Measurements from ENCODE around the gene RALGPS2. TPM values are rescaled to one million over a fixed set of nuclear protein-coding genes. Genes with fewer than 3 reads are reported as not detected.

RALGPS2 gene
- total and polyA plus RNA-seq, 2 of the 8 experiments (the other 6 are each of a cell fraction or from before 2014, with no cell fraction given), result 6.7 to 38.0 TPM

- TF ChIP-seq KDM1A (IDR thresholded peaks at IDR 0.05; ENCODE audit: borderline replicate concordance, low read length) (no peak), MAX (IDR thresholded peaks at IDR 0.05) (no peak), RBBP5 (IDR thresholded peaks at IDR 0.05; ENCODE audit: borderline replicate concordance, low read depth, low read length) (no peak)
- Histone ChIP-seq H4K20me1 (replicated peaks in 1 of 2; ENCODE audit: control insufficient read depth in 1 of 2, insufficient read depth in 2 of 2, low read length in 2 of 2) (no peaks in the 10 kb centered on the region), H3K79me1 (ENCODE audit: low read depth, low read length) (no peaks in the 10 kb centered on the region), H2BK12ac (ENCODE audit: low read depth, low read length) (no peak overlapping the region), H2BK20ac (ENCODE audit: low read length) (no peak overlapping the region), H4K8ac (ENCODE audit: extremely low read depth, insufficient read depth, low read length) (no peak overlapping the region), H3K27me3 (replicated peaks in 1 of 4; ENCODE audit: control insufficient read depth in 3 of 4, extremely low read depth in 1 of 4, insufficient read depth in 3 of 4, low read length in 3 of 4) (no peaks in the 10 kb centered on the region), H3K18ac (ENCODE audit: extremely low read depth, low read length) (no peak overlapping the region), H3K79me2 (ENCODE audit: control insufficient read depth in 1 of 2, insufficient read depth in 2 of 2, low read length in 2 of 2) (no peaks in the 10 kb centered on the region), H3K4me3 (ENCODE audit: extremely low read depth in 1 of 4, insufficient read depth in 2 of 4, low read depth in 3 of 4, low read length in 4 of 4) (no peak overlapping the region), H2BK5ac (ENCODE audit: low read depth, low read length) (no peak overlapping the region), H3K4me2 (ENCODE audit: insufficient read depth in 1 of 2, low read depth in 2 of 2, low read length in 2 of 2) (no peak overlapping the region), H3K9ac (replicated peaks in 1 of 4; ENCODE audit: extremely low read depth in 1 of 4, low read depth in 3 of 4, low read length in 3 of 4) (no peak overlapping the region), H2AK5ac (ENCODE audit: low read depth, low read length) (no peak overlapping the region), H3K56ac (replicated peaks; ENCODE audit: insufficient read length, low read depth, low read length) (no peak overlapping the region), H3K9me3 (ENCODE audit: insufficient read depth in 2 of 2, low read depth in 1 of 2, low read length in 1 of 2) (no peaks in the 10 kb centered on the region), H2BK120ac (replicated peaks; ENCODE audit: low read depth, low read length) (no peak overlapping the region), H2AFZ (ENCODE audit: low read length) (no peak overlapping the region), H3K23ac (ENCODE audit: insufficient read length) (no peak overlapping the region), H3K4ac (replicated peaks; ENCODE audit: insufficient read length, low read depth, low read length) (no peak overlapping the region), H3K23me2 (ENCODE audit: low read depth, low read length) (peaks cover 2% of the 10 kb centered on the region; the same call in 1 of the 2 replicates), H3K27ac (ENCODE audit: low read depth, low read length) (no peak overlapping the region), H4K5ac (ENCODE audit: insufficient read length, low read depth, low read length) (no peak overlapping the region), H3K14ac (ENCODE audit: insufficient read length) (no peak overlapping the region), H3K36me3 (ENCODE audit: control insufficient read depth in 2 of 4, insufficient read depth in 4 of 4, low read length in 3 of 4) (no peaks in the 10 kb centered on the region), H4K91ac (replicated peaks; ENCODE audit: insufficient read length, low read length) (no peak overlapping the region), H2BK15ac (ENCODE audit: low read length) (no peak overlapping the region), H3K4me1 (replicated peaks in 1 of 4; ENCODE audit: control insufficient read depth in 3 of 4, insufficient read depth in 4 of 4, low read length in 3 of 4) (peaks cover 0 to 5% (median 2%) of the 10 kb centered on the region in 4 experiments; a peak in 2 of 7 replicates)
- DNase-seq (ENCODE audit: low read depth in 1 of 2, low spot score in 2 of 2) (no peak), FAIRE-seq (no peak)
- 88% methylated on average over 4 of the region's 4 CpGs; no CpG with 5 or more reads in 1 of the 2 experiments for whole genome bisulfite sequencing, 2 experiments (ENCODE audit: extremely low coverage in 1 of 2, insufficient coverage in 1 of 2, insufficient read length in 1 of 2, insufficient replicate concordance in 2 of 2, low coverage in 1 of 2, low lambda C conversion rate in 2 of 2, missing lambda C conversion rate in 1 of 2)
- POLR2A ChIA-PET (ENCODE audit: partially characterized antibody), result no interaction called here
- CTCF ChIA-PET (ENCODE audit: partially characterized antibody), result no interaction called here
These were observed 223.6 kb downstream of the RALGPS2 start for GRCh38 chr1:178948676-178949075.
